HG03045 (cell line): Measurements from ENCODE around the gene CDK14.

Experiments used
- ATAC-seq: cut with Tn5 transposase; IDR thresholded peaks from one replicate; pipeline ENCODE4 v1.9.1; 2021; ENCODE audit warnings: mild to moderate bottlenecking, moderate library complexity; ENCODE audit not compliant: unreplicated experiment

The CDK14 gene

GRCh38 chr7:90834771-90835170 is 238.7 kb downstream of the CDK14 start:
- no peak for ATAC-seq

GRCh38 chr7:90835861-90836260 is 239.7 kb downstream of the CDK14 start:
- no peak for ATAC-seq

- ATAC-seq = no peak
Measured at GRCh38 chr7:90836937-90837336, 240.8 kb downstream of the CDK14 start.

GRCh38 chr7:90838799-90839198 is 242.7 kb downstream of the CDK14 start:
- ATAC-seq = no peak

GRCh38 chr7:90839316-90839715 is 243.2 kb downstream of the CDK14 start:
- no peak for ATAC-seq

- no peak for ATAC-seq
Measured at GRCh38 chr7:90839727-90840291, 243.7 kb downstream of the CDK14 start.

GRCh38 chr7:90841759-90842429 is 245.8 kb downstream of the CDK14 start:
- no peak for ATAC-seq

- no peak for ATAC-seq
Measured at GRCh38 chr7:90842430-90842788, 246.3 kb downstream of the CDK14 start.

- ATAC-seq = no peak
Measured at GRCh38 chr7:90843472-90843871, 247.4 kb downstream of the CDK14 start.

- ATAC-seq = no peak
Measured at GRCh38 chr7:90844421-90844820, 248.3 kb downstream of the CDK14 start.

GRCh38 chr7:90846192-90846591 is 250.1 kb downstream of the CDK14 start:
- no peak for ATAC-seq

GRCh38 chr7:90850066-90850465 is 253.9 kb downstream of the CDK14 start:
- no peak for ATAC-seq

- ATAC-seq = no peak
Measured at GRCh38 chr7:90850471-90850870, 254.3 kb downstream of the CDK14 start.

- ATAC-seq = peak; percentile 67
Measured at GRCh38 chr7:90853205-90853604, 257.1 kb downstream of the CDK14 start.

- no peak for ATAC-seq
Measured at GRCh38 chr7:90856351-90857070, 260.4 kb downstream of the CDK14 start.

GRCh38 chr7:90857603-90858002 is 261.5 kb downstream of the CDK14 start:
- no peak for ATAC-seq

- ATAC-seq = no peak
Measured at GRCh38 chr7:90858546-90858945, 262.4 kb downstream of the CDK14 start.

GRCh38 chr7:90859521-90859920 is 263.4 kb downstream of the CDK14 start:
- no peak for ATAC-seq

GRCh38 chr7:90864088-90864487 is 268.0 kb downstream of the CDK14 start:
- ATAC-seq = no peak

GRCh38 chr7:90869335-90869734 is 273.2 kb downstream of the CDK14 start:
- ATAC-seq = no peak

GRCh38 chr7:90876701-90877100 is 280.6 kb downstream of the CDK14 start:
- no peak for ATAC-seq

- ATAC-seq = no peak
Measured at GRCh38 chr7:90877201-90877600, 281.1 kb downstream of the CDK14 start.
